Measurements from ENCODE around the gene FUOM. TPM values are rescaled to one million over a fixed set of nuclear protein-coding genes. Genes with fewer than 3 reads are reported as not detected.

FUOM gene
- total and polyA plus RNA-seq, 9 of the 15 experiments (the other 6 are each of a cell fraction or from before 2014, with no cell fraction given), result 1.8 to 96.1 (median 27.0) TPM

- in situ Hi-C loops (cut with MboI), result no loop called here
- H3K4me1 ChIP-seq (replicated peaks in 1 of 2; ENCODE audit: control insufficient read depth in 2 of 2, insufficient read depth in 2 of 2, low read length in 2 of 2), result peaks cover 7 to 27% of the 10 kb centered on the region in 2 experiments; a peak in 3 of 5 replicates
- peak within 1 kb of the TSS; percentile 57 for H3K4me3 ChIP-seq
- POLR2A ChIA-PET, result interaction anchor here (1.0 to 2.2 kb wide), 2 partner anchors 11 to 12 kb away, joined by 6 to 10 read pairs; no protein-coding TSS in a partner anchor
- peak; percentile 100 for ATAC-seq
- intact Hi-C loops (cut with micrococcal nuclease), result no loop called here
- CTCF ChIA-PET (ENCODE audit: low intra/inter-chr PET ratio), result no interaction called here
- H3K79me2 ChIP-seq (ENCODE audit: control insufficient read depth, insufficient read depth, low read length), result peaks cover 9% of the 10 kb centered on the region
- H3K36me3 ChIP-seq (ENCODE audit: control insufficient read depth, insufficient read depth, low read length), result peaks cover 27% of the 10 kb centered on the region; the same call in 2 of the 3 replicates
- no peaks in the 10 kb centered on the region for H3K27me3 ChIP-seq (ENCODE audit: control insufficient read depth in 2 of 2, insufficient read depth in 2 of 2, low read length in 2 of 2)
- peak within 1 kb of the TSS; percentile 72; the same call in 1 of the 2 replicates for H2AFZ ChIP-seq (ENCODE audit: low read depth, low read length)
- peak within 1 kb of the TSS; percentile 61; the same call in 2 of the 3 replicates for H3K27ac ChIP-seq (ENCODE audit: extremely low read depth, low read depth, low read length)
- FAIRE-seq, result peak; percentile 61
- no peaks in the 10 kb centered on the region for H3K9me1 ChIP-seq (ENCODE audit: control insufficient read depth, insufficient read depth, low read length)
- peak within 1 kb of the TSS; percentile 61 to 95 for H3K9ac ChIP-seq (ENCODE audit: insufficient read depth in 1 of 2, low read depth in 2 of 2, low read length in 2 of 2)
- BruUV-seq (replicated peaks), result no TSS peak
- H4K20me1 ChIP-seq (replicated peaks; ENCODE audit: control insufficient read depth, insufficient read depth, low read length), result no peaks in the 10 kb centered on the region
- DNase-seq (ENCODE audit: extremely low read depth in 1 of 4, low spot score in 3 of 4), result peak; percentile 92 to 96 (median 94)
- H3K4me2 ChIP-seq (ENCODE audit: insufficient read depth, low read length), result peak within 1 kb of the TSS; percentile 78
- WGBS (ENCODE audit: insufficient coverage, low coverage, missing lambda C conversion rate), result 9% methylated on average over 17 of the region's 89 CpGs
- no peaks in the 10 kb centered on the region for H3K9me3 ChIP-seq (replicated peaks; ENCODE audit: control insufficient read depth, insufficient read depth, low read depth, low read length)
- TF ChIP-seq E2F6 (IDR thresholded peaks at IDR 0.05; ENCODE audit: borderline replicate concordance in 1 of 2, extremely low read depth in 1 of 2, insufficient read depth in 1 of 2, insufficient read length in 1 of 2, low read depth in 1 of 2, low read length in 1 of 2, poor library complexity in 1 of 2, severe bottlenecking in 1 of 2) (peak in 1 of 2 experiments; percentile 54), POLR2G (IDR thresholded peaks at IDR 0.05; ENCODE audit: low read depth, low read length) (peak; percentile 92), ZNF274 (IDR thresholded peaks at IDR 0.05; ENCODE audit: borderline replicate concordance, low read depth, low read length) (no peak), RB1 (IDR thresholded peaks at IDR 0.05; ENCODE audit: low read depth) (peak; percentile 50), ZBTB49 (CRISPR knock-in tag; IDR thresholded peaks at IDR 0.05; ENCODE audit: borderline replicate concordance) (no peak), YY1 (IDR thresholded peaks at IDR 0.05; ENCODE audit: borderline replicate concordance in 1 of 3, control insufficient read depth in 1 of 3, extremely low read depth in 1 of 3, insufficient read depth in 3 of 3, insufficient read length in 1 of 3, insufficient replicate concordance in 2 of 3, low read depth in 1 of 3, low read length in 2 of 3) (peak; percentile 60 to 91 (median 81)), ZFX (CRISPR knock-in tag; IDR thresholded peaks at IDR 0.05) (peak; percentile 52), POLR2A (conservative IDR thresholded peaks at IDR 0.05) (peak; percentile 77), TSC22D4 (tag; IDR thresholded peaks at IDR 0.05) (no peak), CREB3L1 (IDR thresholded peaks at IDR 0.05; ENCODE audit: borderline replicate concordance, low read depth) (peak; percentile 78), SP1 (CRISPR knock-in tag; IDR thresholded peaks at IDR 0.05) (0 out of 2 replicates have a peak, but pooled peaks have one; percentile 32), KDM5B (IDR thresholded peaks at IDR 0.05; ENCODE audit: insufficient replicate concordance, low read depth, low read length) (peak; percentile 79), TGIF2 (CRISPR knock-in tag; IDR thresholded peaks at IDR 0.05) (no peak)
Observed at GRCh38 chr10:133373174-133374090, 15.6 kb upstream of the FUOM start, which contains the start of gene ECHS1. Gene ECHS1 (minus strand): TSS chr10:133373354. CDS start chr10:133373333, 21 bp downstream.

Measured in K562 (cell line).